GM23338 (cell line): ENCODE results near the gene FBRS. TPM values are rescaled to one million over a fixed set of nuclear protein-coding genes. Genes with fewer than 3 reads are reported as not detected.

Experiments
- ATAC-seq: fragments of 200-7000 bp; cut with Tn5 transposase; 3 replicates; pipeline ENCODE4 v1.9.1; 2020
- DNase-seq: peaks from one replicate; pipeline ENCODE4 v3.0.0-alpha.2; 2015; ENCODE audit warnings: low spot score
- H2AFZ ChIP-seq: fragments of 200-600 bp; sonication (generic); 2 replicates; pipeline ENCODE4 v1.8.0; 2016; ENCODE audit warnings: antibody characterized with exemption, mild to moderate bottlenecking, moderate library complexity
- H3F3A ChIP-seq: fragments of 200-600 bp; sonication (generic); replicated peaks from 2 replicates; pipeline ENCODE4 v1.8.0; 2017; ENCODE audit warnings: antibody characterized with exemption, mixed run types, low read depth
- H3K27ac ChIP-seq: fragments of 200-600 bp; sonication (generic); 2 replicates; pipeline ENCODE4 v1.6.1; 2016; ENCODE audit warnings: low read depth
- H3K27me3 ChIP-seq: fragments of 200-600 bp; sonication (generic); 2 replicates; pipeline ENCODE4 v1.8.0; 2016; ENCODE audit warnings: mild to moderate bottlenecking, mixed run types, moderate library complexity; ENCODE audit not compliant: insufficient read depth
- H3K36me3 ChIP-seq: fragments of 200-600 bp; sonication (generic); 2 replicates; pipeline ENCODE4 v1.8.0; 2016; ENCODE audit warnings: mild to moderate bottlenecking; ENCODE audit not compliant: insufficient read depth
- H3K4me1 ChIP-seq: fragments of 200-600 bp; sonication (generic); 2 replicates; pipeline ENCODE4 v1.8.0; 2016; ENCODE audit warnings: mild to moderate bottlenecking, moderate library complexity; ENCODE audit not compliant: insufficient read depth
- H3K4me2 ChIP-seq: fragments of 200-600 bp; sonication (generic); 2 replicates; pipeline ENCODE4 v1.7.1; 2017; ENCODE audit warnings: mixed run types
- H3K4me3 ChIP-seq: fragments of 200-600 bp; sonication (generic); 2 replicates; pipeline ENCODE4 v1.6.1; 2016; ENCODE audit warnings: mixed run types
- H3K79me2 ChIP-seq: fragments of 200-600 bp; sonication (generic); replicated peaks from 2 replicates; pipeline ENCODE4 v1.8.0; 2017; ENCODE audit warnings: mild to moderate bottlenecking; ENCODE audit not compliant: insufficient read depth
- H3K9me2 ChIP-seq: fragments of 200-600 bp; sonication (generic); 2 replicates; pipeline ENCODE4 v1.8.0; 2017; ENCODE audit not compliant: insufficient read depth
- H4K20me1 ChIP-seq: fragments of 200-600 bp; sonication (generic); replicated peaks from 2 replicates; pipeline ENCODE4 v1.8.0; 2017; ENCODE audit warnings: mild to moderate bottlenecking; ENCODE audit not compliant: insufficient read depth
- H3K27ac Mint-ChIP-seq: 2 replicates; pipeline ENCODE4 v1.8.0; 2020; ENCODE audit warnings: inconsistent platforms, mild to moderate bottlenecking, moderate library complexity, mixed read lengths
- H3K27me3 Mint-ChIP-seq: 3 replicates; pipeline ENCODE4 v1.8.0; 2022; ENCODE audit warnings: low read depth, mild to moderate bottlenecking, moderate library complexity, mixed read lengths, inconsistent platforms; ENCODE audit not compliant: insufficient read depth, poor library complexity
- H3K36me3 Mint-ChIP-seq: 3 replicates; pipeline ENCODE4 v1.8.0; 2021; ENCODE audit warnings: low read depth, mild to moderate bottlenecking, inconsistent platforms, moderate library complexity, mixed read lengths
- H3K4me1 Mint-ChIP-seq: 3 replicates; pipeline ENCODE4 v1.8.0; 2020; ENCODE audit warnings: mild to moderate bottlenecking, inconsistent platforms, mixed read lengths
- H3K4me3 Mint-ChIP-seq: 3 replicates; pipeline ENCODE4 v1.8.0; 2021; ENCODE audit warnings: moderate library complexity, mild to moderate bottlenecking, inconsistent platforms, mixed read lengths
- H3K9me3 Mint-ChIP-seq: 3 replicates; pipeline ENCODE4 v1.8.0; 2020; ENCODE audit warnings: moderate library complexity, mild to moderate bottlenecking, inconsistent platforms, mixed read lengths
- CREB1 ChIP-seq: fragments of 250-450 bp; sonication (Bioruptor Pico); IDR thresholded peaks from 2 replicates; pipeline ENCODE4 v1.5.0; 2020; ENCODE audit warnings: low read depth, mild to moderate bottlenecking, moderate library complexity
- CTCF ChIP-seq, 2 experiments: fragments of 200-600 bp in 1 of 2; sonication (generic) in 1 of 2; conservative IDR thresholded peaks; 2 replicates each; pipeline versions ENCODE4 v1.5.1 to v1.6.1; 2016 to 2017; ENCODE audit warnings: antibody characterized with exemption in 2 of 2, low read depth in 2 of 2, mild to moderate bottlenecking in 2 of 2, moderate library complexity in 1 of 2
- EZH2 ChIP-seq: fragments of 200-600 bp; sonication (generic); IDR thresholded peaks from one replicate; pipeline ENCODE4 v1.8.0; 2017; ENCODE audit warnings: antibody characterized with exemption, mild to moderate bottlenecking, low read depth; ENCODE audit not compliant: unreplicated experiment
- EZH2phosphoT487 ChIP-seq: fragments of 200-600 bp; sonication (generic); IDR thresholded peaks from one replicate; pipeline ENCODE4 v1.8.1; 2018; ENCODE audit warnings: antibody characterized with exemption; ENCODE audit not compliant: unreplicated experiment
- JUNB ChIP-seq: IDR thresholded peaks from one replicate; pipeline ENCODE4 v1.6.1; 2016; ENCODE audit warnings: antibody characterized with exemption; ENCODE audit not compliant: unreplicated experiment
- NANOG ChIP-seq: IDR thresholded peaks from 2 replicates; pipeline ENCODE4 v1.6.1; 2016; ENCODE audit warnings: antibody characterized with exemption, borderline replicate concordance
- POLR2AphosphoS5 ChIP-seq: IDR thresholded peaks from 2 replicates; pipeline ENCODE4 v1.6.1; 2016; ENCODE audit warnings: antibody characterized with exemption, low read depth
- REST ChIP-seq: IDR thresholded peaks from one replicate; pipeline ENCODE4 v1.6.1; 2018; ENCODE audit warnings: antibody characterized with exemption; ENCODE audit not compliant: unreplicated experiment
- STAT1 ChIP-seq: IDR thresholded peaks from one replicate; pipeline ENCODE4 v1.6.1; 2016; ENCODE audit warnings: antibody characterized with exemption; ENCODE audit not compliant: unreplicated experiment
- ZNF114 ChIP-seq: fragments of 250-450 bp; sonication (Bioruptor Pico); IDR thresholded peaks from 2 replicates; pipeline ENCODE4 v1.5.0; 2020; ENCODE audit warnings: mild to moderate bottlenecking, moderate library complexity
- ZNF331 ChIP-seq: fragments of 250-450 bp; sonication (Bioruptor Pico); IDR thresholded peaks from 2 replicates; pipeline ENCODE4 v1.5.0; 2020; ENCODE audit warnings: low read depth, mild to moderate bottlenecking, moderate library complexity
- polyA plus RNA-seq: library from polyadenylated mRNA; unstranded; fragments of >200 nt; fragmentation: Nextera tagmentation; extraction: Ambion mirVana; gene quantifications from 2 replicates; pipeline ENCODE4 v1.2.1, GENCODE V29; 2016
- total RNA-seq: library from RNA; depleted of rRNA; stranded (reverse); fragments of >200 nt; shearing (Covaris generic); gene quantifications from 2 replicates; pipeline ENCODE4 v1.2.3, GENCODE V29; 2014
- TF ChIP-seq, protein P1 (sequence below): fragments of 250-450 bp; sonication (Bioruptor Pico); IDR thresholded peaks from 2 replicates; pipeline ENCODE4 v1.5.0; 2020; ENCODE audit warnings: mild to moderate bottlenecking, moderate library complexity
- TF ChIP-seq, protein P2 (sequence below): IDR thresholded peaks from 2 replicates; pipeline ENCODE4 v1.6.1; 2016; ENCODE audit warnings: antibody characterized with exemption

FBRS gene
- total and polyA plus RNA-seq, 2 experiments from 2014 or later, result 2.3 to 7.2 TPM

- Histone ChIP-seq H3K79me2 (no peaks in the 10 kb centered on the region), H3K9me2 (no peaks in the 10 kb centered on the region), H3K36me3 (no peaks in the 10 kb centered on the region), H3K4me1 (peaks cover 5% of the 10 kb centered on the region; the same call in 1 of the 2 replicates), H3K27me3 (peaks cover 85% of the 10 kb centered on the region), H3K4me3 (no peak overlapping the region), H3K27ac (no peak overlapping the region), H4K20me1 (peaks cover 37% of the 10 kb centered on the region), H2AFZ (no peak overlapping the region), H3K4me2 (no peak overlapping the region), H3F3A (peaks cover 10% of the 10 kb centered on the region)
- H3K4me3 Mint-ChIP-seq, result no peak overlapping the region
- no peaks in the 10 kb centered on the region for H3K9me3 Mint-ChIP-seq
- DNase-seq (no peak), ATAC-seq (no peak)
- H3K36me3 Mint-ChIP-seq, result peaks cover 39% of the 10 kb centered on the region
- H3K27ac Mint-ChIP-seq, result no peak overlapping the region
- H3K27me3 Mint-ChIP-seq, result peaks cover 68% of the 10 kb centered on the region
- H3K4me1 Mint-ChIP-seq, result peaks cover 4% of the 10 kb centered on the region; the same call in 1 of the 3 replicates
- no peak for TF ChIP-seq REST
- no peak for TF ChIP-seq JUNB
- TF ChIP-seq CREB1 (CRISPR knock-in tag), result no peak
- TF ChIP-seq ZNF114 (CRISPR knock-in tag), result no peak
- no peak for TF ChIP-seq NANOG
- TF ChIP-seq, protein P1, sequence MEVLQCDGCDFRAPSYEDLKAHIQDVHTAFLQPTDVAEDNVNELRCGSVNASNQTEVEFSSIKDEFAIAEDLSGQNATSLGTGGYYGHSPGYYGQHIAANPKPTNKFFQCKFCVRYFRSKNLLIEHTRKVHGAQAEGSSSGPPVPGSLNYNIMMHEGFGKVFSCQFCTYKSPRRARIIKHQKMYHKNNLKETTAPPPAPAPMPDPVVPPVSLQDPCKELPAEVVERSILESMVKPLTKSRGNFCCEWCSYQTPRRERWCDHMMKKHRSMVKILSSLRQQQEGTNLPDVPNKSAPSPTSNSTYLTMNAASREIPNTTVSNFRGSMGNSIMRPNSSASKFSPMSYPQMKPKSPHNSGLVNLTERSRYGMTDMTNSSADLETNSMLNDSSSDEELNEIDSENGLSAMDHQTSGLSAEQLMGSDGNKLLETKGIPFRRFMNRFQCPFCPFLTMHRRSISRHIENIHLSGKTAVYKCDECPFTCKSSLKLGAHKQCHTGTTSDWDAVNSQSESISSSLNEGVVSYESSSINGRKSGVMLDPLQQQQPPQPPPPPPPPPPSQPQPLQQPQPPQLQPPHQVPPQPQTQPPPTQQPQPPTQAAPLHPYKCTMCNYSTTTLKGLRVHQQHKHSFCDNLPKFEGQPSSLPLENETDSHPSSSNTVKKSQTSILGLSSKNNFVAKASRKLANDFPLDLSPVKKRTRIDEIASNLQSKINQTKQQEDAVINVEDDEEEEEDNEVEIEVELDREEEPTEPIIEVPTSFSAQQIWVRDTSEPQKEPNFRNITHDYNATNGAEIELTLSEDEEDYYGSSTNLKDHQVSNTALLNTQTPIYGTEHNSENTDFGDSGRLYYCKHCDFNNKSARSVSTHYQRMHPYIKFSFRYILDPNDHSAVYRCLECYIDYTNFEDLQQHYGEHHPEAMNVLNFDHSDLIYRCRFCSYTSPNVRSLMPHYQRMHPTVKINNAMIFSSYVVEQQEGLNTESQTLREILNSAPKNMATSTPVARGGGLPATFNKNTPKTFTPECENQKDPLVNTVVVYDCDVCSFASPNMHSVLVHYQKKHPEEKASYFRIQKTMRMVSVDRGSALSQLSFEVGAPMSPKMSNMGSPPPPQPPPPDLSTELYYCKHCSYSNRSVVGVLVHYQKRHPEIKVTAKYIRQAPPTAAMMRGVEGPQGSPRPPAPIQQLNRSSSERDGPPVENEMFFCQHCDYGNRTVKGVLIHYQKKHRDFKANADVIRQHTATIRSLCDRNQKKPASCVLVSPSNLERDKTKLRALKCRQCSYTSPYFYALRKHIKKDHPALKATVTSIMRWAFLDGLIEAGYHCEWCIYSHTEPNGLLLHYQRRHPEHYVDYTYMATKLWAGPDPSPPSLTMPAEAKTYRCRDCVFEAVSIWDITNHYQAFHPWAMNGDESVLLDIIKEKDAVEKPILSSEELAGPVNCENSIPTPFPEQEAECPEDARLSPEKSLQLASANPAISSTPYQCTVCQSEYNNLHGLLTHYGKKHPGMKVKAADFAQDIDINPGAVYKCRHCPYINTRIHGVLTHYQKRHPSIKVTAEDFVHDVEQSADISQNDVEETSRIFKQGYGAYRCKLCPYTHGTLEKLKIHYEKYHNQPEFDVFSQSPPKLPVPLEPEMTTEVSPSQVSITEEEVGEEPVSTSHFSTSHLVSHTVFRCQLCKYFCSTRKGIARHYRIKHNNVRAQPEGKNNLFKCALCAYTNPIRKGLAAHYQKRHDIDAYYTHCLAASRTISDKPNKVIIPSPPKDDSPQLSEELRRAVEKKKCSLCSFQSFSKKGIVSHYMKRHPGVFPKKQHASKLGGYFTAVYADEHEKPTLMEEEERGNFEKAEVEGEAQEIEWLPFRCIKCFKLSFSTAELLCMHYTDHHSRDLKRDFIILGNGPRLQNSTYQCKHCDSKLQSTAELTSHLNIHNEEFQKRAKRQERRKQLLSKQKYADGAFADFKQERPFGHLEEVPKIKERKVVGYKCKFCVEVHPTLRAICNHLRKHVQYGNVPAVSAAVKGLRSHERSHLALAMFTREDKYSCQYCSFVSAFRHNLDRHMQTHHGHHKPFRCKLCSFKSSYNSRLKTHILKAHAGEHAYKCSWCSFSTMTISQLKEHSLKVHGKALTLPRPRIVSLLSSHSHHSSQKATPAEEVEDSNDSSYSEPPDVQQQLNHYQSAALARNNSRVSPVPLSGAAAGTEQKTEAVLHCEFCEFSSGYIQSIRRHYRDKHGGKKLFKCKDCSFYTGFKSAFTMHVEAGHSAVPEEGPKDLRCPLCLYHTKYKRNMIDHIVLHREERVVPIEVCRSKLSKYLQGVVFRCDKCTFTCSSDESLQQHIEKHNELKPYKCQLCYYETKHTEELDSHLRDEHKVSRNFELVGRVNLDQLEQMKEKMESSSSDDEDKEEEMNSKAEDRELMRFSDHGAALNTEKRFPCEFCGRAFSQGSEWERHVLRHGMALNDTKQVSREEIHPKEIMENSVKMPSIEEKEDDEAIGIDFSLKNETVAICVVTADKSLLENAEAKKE (CRISPR knock-in tag), result no peak
- no peak for TF ChIP-seq EZH2
- no peak for TF ChIP-seq EZH2phosphoT487
- TF ChIP-seq ZNF331 (CRISPR knock-in tag), result no peak
- no peak for TF ChIP-seq STAT1
- TF ChIP-seq CTCF (conservative IDR thresholded peaks at IDR 0.05; ENCODE audit: low read depth in 2 of 2), result no peak
- TF ChIP-seq, protein P2, sequence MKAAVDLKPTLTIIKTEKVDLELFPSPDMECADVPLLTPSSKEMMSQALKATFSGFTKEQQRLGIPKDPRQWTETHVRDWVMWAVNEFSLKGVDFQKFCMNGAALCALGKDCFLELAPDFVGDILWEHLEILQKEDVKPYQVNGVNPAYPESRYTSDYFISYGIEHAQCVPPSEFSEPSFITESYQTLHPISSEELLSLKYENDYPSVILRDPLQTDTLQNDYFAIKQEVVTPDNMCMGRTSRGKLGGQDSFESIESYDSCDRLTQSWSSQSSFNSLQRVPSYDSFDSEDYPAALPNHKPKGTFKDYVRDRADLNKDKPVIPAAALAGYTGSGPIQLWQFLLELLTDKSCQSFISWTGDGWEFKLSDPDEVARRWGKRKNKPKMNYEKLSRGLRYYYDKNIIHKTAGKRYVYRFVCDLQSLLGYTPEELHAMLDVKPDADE, result no peak
- TF ChIP-seq POLR2AphosphoS5, result no peak
Measured at GRCh38 chr16:30664616-30665109, 6.4 kb downstream of the FBRS start.
